Renal cortex interstitium (tissue), 15 donors: Measurements from ENCODE around the gene CDK7. TPM values are rescaled to one million over a fixed set of nuclear protein-coding genes. Genes with fewer than 3 reads are reported as not detected.
"Not testable (repeated sequence)": the region's sequence is repeated elsewhere in the genome, so short reads cannot be mapped to it uniquely, and the experiment has no call there.

Source experiments
- DNase-seq, 11 donors: peaks; one replicate each; pipeline ENCODE4 v3.0.0-alpha.2; 2013; ENCODE audit warnings: low read depth in 9 of 11, low spot score in 4 of 11; ENCODE audit errors: extremely low read depth in 1 of 11
- long read RNA-seq, 16 experiments: transcript quantifications; one replicate each; lab custom pipeline, GENCODE V29; 2026
- polyA plus RNA-seq, 3 donors: library from polyadenylated mRNA; unstranded; fragments of 120-200 nt; gene quantifications; one replicate each; pipeline ENCODE4 v1.2.1, GENCODE V29; 2013; ENCODE audit not compliant: insufficient read length in 3 of 3

Gene CDK7
- polyA plus RNA-seq = 10 to 100 TPM; 39.4 to 48.7 (median 42.2) TPM
- long read RNA-seq, donor 1, transcript CDK7-201 (12 exons, 1,439 nt) = major isoform, 10 of 15 reads
- long read RNA-seq, donor 1, partial matches to known transcripts = 5 of 15 reads
- long read RNA-seq, donor 1, other reads (novel, unspliced or antisense) = 0 of 15 reads
- long read RNA-seq, donor 2, transcript CDK7-201 (12 exons, 1,439 nt) = major isoform, 6 of 6 reads
- long read RNA-seq, donor 2, partial matches to known transcripts = 0 of 6 reads
- long read RNA-seq, donor 2, other reads (novel, unspliced or antisense) = 0 of 6 reads
- long read RNA-seq, donor 3, transcript CDK7-201 (12 exons, 1,439 nt) = major isoform, 13 of 25 reads
- long read RNA-seq, donor 3, partial matches to known transcripts = 8 of 25 reads
- long read RNA-seq, donor 3, other reads (novel, unspliced or antisense) = 0 of 25 reads
- long read RNA-seq, donor 4, transcript CDK7-201 (12 exons, 1,439 nt) = major isoform, 9 of 12 reads
- long read RNA-seq, donor 4, partial matches to known transcripts = 0 of 12 reads
- long read RNA-seq, donor 4, other reads (novel, unspliced or antisense) = 0 of 12 reads
- long read RNA-seq, donor 5 = 0 reads
- long read RNA-seq, donor 6, transcript CDK7-201 (12 exons, 1,439 nt) = major isoform, 6 of 16 reads
- long read RNA-seq, donor 6, partial matches to known transcripts = 7 of 16 reads
- long read RNA-seq, donor 6, other reads (novel, unspliced or antisense) = 0 of 16 reads
- long read RNA-seq, donor 7, transcript CDK7-201 (12 exons, 1,439 nt) = major isoform, 16 of 28 reads
- long read RNA-seq, donor 7, partial matches to known transcripts = 12 of 28 reads
- long read RNA-seq, donor 7, other reads (novel, unspliced or antisense) = 0 of 28 reads
- long read RNA-seq, donor 8 = 0 reads
- long read RNA-seq, donor 9, transcript CDK7-201 (12 exons, 1,439 nt) = major isoform, 12 of 20 reads
- long read RNA-seq, donor 9, partial matches to known transcripts = 7 of 20 reads
- long read RNA-seq, donor 9, other reads (novel, unspliced or antisense) = 0 of 20 reads
- long read RNA-seq, donor 10, transcript CDK7-201 (12 exons, 1,439 nt) = major isoform, 15 of 23 reads
- long read RNA-seq, donor 10, partial matches to known transcripts = 6 of 23 reads
- long read RNA-seq, donor 10, other reads (novel, unspliced or antisense) = 0 of 23 reads
- long read RNA-seq, donor 11, transcript CDK7-201 (12 exons, 1,439 nt) = major isoform, 13 of 18 reads
- long read RNA-seq, donor 11, partial matches to known transcripts = 5 of 18 reads
- long read RNA-seq, donor 11, other reads (novel, unspliced or antisense) = 0 of 18 reads
- long read RNA-seq, donor 12, transcript CDK7-201 (12 exons, 1,439 nt) = major isoform, 5 of 5 reads
- long read RNA-seq, donor 12, partial matches to known transcripts = 0 of 5 reads
- long read RNA-seq, donor 12, other reads (novel, unspliced or antisense) = 0 of 5 reads
- long read RNA-seq, donor 13 = 0 reads
- long read RNA-seq, donor 14, transcript CDK7-201 (12 exons, 1,439 nt) = major isoform, 9 of 9 reads
- long read RNA-seq, donor 14, partial matches to known transcripts = 0 of 9 reads
- long read RNA-seq, donor 14, other reads (novel, unspliced or antisense) = 0 of 9 reads
- long read RNA-seq, donor 15, partial matches to known transcripts = 0 of 4 reads
- long read RNA-seq, donor 15, other reads (novel, unspliced or antisense) = 0 of 4 reads
- long read RNA-seq, donor 16, transcript CDK7-201 (12 exons, 1,439 nt) = major isoform, 28 of 38 reads
- long read RNA-seq, donor 16, partial matches to known transcripts = 10 of 38 reads
- long read RNA-seq, donor 16, other reads (novel, unspliced or antisense) = 0 of 38 reads

GRCh38 chr5:69234457-69235268 is at the start of gene CDK7:
TSS of gene CDK7 (plus strand) at chr5:69234886. CDS start at chr5:69234976, 90 bp downstream.
- DNase-seq = peak; percentile 69 to 92 (median 87)

- no peak for DNase-seq
Measured at GRCh38 chr5:69187342-69187741, 47.3 kb upstream of the CDK7 start.

GRCh38 chr5:69188811-69189161 is 45.9 kb upstream of the CDK7 start:
- peak in 1 of 11 donors; percentile 9 for DNase-seq

- peak; percentile 75 to 93 (median 89) for DNase-seq
Measured at GRCh38 chr5:69189162-69190086, 45.3 kb upstream of the CDK7 start, which contains the start of gene CENPH. TSS of gene CENPH (plus strand) at chr5:69189583. CDS start at chr5:69189635, 52 bp downstream.

GRCh38 chr5:69202497-69202896 is 32.2 kb upstream of the CDK7 start:
- DNase-seq = no peak

GRCh38 chr5:69206528-69207190 is 28.0 kb upstream of the CDK7 start:
- DNase-seq = no peak

GRCh38 chr5:69209602-69210001 is 25.1 kb upstream of the CDK7 start:
- no peak for DNase-seq

GRCh38 chr5:69211200-69211599 is 23.5 kb upstream of the CDK7 start:
- DNase-seq = no peak

GRCh38 chr5:69212022-69212421 is 22.7 kb upstream of the CDK7 start:
- no peak for DNase-seq

- no peak for DNase-seq
Measured at GRCh38 chr5:69213513-69214215, 21.0 kb upstream of the CDK7 start.

GRCh38 chr5:69217151-69217511 is 17.6 kb upstream of the CDK7 start:
- DNase-seq = no peak

GRCh38 chr5:69217548-69218526 is 16.8 kb upstream of the CDK7 start:
- peak; percentile 80 to 93 (median 90) for DNase-seq

- DNase-seq = no peak
Measured at GRCh38 chr5:69219939-69220338, 14.7 kb upstream of the CDK7 start.

- DNase-seq = not testable (repeated sequence)
Measured at GRCh38 chr5:69220371-69220770, 14.3 kb upstream of the CDK7 start.
